DMS114 treated with DMSO at 0.1 percent for 48 hours (cell line): ENCODE measurements around the gene RPS6KA2.
"Not testable (repeated sequence)": the region's sequence is repeated elsewhere in the genome, so short reads cannot be mapped to it uniquely, and the experiment has no call there.

ENCODE experiments used
- DNase-seq: peaks from one replicate; lab custom pipeline; 2025; ENCODE audit not compliant: unreplicated experiment; lab: John Stamatoyannopoulos, UW

Gene RPS6KA2

DNA sequence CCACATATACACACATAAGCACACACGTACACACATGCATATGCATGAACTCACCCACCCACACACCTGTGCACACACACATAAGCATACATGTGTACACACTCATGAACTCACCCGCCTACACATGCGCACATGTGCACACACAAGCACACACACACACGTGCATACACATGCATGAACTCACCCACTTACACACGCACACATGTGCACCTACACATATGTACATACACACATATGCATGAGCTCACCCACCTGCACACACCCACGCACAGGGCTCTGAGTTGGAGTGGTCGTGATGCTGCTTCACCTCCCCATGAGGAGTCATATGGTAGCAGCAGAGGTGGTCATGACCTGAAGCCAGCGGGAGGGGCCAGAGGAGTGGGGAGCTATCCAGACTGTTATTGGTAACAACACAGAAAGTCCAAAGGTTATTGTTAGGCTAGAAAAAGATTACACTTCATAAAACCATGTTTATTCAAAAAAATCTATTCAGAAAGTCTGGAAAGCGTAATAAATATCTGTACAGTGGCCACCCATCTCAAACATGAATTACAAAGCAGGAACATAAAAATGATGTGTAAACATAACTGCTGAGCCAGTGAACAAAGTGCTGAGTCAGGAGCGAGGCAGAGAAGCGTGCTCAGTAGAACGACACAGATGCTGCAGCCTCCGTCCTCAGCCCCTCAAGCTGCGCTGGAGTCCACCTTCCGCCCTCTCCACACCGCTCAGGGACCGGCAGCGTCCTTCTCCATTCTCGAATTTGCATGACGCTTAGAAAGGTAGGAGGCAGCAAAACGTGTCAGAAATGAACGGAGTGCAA lies 217.9 kb downstream of the RPS6KA2 start:
- DNase-seq, result no peak

DNA sequence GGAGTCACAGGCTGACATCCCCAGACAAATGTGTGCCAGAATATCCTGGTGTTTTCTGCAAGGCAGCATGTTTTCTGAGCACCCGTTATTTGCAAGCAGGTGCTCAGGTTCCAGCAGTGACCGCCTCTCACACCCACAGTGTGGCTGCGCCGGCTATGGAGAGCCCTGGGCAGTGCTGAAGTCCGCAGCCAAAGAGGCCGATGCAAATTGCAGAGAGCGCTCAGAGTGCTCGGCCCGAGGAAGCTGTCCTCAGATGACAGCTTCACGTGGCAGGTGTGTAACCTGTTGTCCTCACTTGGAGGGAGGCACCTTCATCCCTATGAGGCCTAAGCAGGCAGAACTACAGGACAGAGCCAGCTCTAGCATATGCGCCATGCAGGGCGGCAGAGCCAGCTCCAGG lies 220.9 kb downstream of the RPS6KA2 start:
- DNase-seq, result no peak

DNA sequence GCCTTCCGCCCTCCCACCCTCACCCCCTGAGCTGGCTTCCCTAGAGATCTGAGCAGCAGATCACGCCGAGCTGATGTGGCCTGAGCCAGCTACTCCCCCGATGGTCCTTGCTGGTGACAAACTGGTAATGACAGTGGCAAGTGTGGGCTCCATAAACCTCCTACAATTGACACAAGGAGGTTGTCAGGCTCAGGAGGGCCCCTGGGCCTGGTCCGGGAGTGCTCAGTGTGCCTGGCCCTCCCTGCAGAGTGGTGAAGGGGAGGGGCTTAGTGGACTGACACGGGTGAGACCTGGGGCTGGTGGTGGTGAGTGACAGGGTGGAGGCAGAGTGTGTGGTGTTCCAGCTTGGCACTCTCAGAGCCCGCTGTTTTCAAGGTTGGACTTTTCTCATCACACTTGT lies 221.7 kb downstream of the RPS6KA2 start:
- no peak for DNase-seq

DNA sequence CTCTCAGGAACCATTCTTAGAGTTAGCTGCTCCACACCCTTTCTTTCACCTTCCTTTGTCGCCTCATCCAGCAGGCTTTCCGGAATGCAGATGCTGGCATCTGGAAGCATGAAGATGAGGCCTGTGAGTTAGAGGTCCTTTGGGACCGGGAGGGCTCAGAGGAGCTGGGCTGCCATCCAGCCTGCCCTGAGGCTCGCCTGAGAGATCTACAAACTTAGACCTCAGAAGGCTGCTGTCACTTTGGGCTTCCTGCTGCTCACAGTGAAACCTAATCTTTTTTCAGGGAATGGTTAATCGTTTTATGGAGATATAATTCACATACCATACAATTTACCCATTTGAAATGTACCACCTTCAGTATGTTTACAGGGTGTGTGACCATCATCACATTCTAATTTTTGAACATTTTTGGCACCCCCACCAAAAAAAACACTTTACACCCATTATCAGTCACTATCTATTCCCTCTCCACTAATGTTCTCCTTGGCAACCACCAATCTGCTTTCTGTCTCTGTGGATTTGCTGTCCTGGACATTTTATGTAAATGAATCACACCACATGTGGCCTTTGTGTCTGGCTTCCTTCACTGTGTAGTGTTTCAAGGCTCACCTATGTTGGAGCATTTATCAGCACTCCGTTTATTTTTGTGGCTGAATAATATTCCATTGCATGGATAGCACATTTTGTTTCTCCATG lies 224.3 kb downstream of the RPS6KA2 start:
- no peak for DNase-seq

DNA sequence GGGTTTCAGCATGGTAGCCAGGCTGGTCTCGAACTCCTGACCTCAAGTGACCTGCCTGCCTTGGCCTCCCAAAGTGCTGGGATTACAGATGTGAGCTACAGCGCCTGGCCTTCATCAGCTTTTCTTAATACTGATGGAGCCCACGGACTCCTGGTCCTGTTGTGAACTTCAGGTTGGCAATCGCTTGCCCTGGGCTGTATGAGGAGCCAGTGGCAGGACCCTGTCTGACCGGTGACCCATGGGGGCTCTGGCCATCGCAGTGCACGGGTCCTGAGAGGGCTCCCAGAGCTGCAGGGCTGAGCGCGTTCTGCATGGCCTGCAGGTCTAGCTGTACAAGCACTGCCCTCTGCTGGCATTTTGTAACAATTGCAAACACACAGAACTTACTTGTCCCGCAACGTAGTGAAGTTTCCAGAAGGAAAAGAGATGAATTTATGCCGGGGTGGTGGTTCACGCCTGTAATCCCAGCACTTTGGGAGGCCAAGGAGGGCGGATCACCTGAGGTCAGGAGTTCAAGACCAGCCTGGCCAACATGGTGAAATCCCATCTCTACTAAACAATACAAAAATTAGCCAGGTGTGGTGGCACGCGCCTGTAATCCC lies 226.3 kb downstream of the RPS6KA2 start:
- peak; percentile 12 for DNase-seq

DNA sequence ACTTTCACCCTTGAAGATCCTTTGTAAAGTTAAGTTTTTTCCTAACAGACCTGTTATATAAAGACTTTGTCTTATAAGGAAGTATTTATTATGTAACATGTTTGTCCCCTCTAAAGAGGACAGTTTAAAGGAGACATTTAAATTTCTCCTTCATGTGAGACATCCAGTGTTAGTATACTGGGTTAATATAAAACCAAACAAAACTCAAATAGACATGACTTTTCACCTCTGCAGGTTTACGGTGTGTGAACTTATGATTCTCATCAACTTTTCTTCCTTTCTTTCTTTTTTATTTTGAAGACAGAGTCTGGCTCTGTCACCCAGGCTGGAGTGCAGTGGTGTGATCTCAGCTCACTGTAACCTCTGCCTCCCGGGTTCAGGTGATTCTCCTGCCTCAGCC lies 226.9 kb downstream of the RPS6KA2 start:
- DNase-seq, result no peak

DNA sequence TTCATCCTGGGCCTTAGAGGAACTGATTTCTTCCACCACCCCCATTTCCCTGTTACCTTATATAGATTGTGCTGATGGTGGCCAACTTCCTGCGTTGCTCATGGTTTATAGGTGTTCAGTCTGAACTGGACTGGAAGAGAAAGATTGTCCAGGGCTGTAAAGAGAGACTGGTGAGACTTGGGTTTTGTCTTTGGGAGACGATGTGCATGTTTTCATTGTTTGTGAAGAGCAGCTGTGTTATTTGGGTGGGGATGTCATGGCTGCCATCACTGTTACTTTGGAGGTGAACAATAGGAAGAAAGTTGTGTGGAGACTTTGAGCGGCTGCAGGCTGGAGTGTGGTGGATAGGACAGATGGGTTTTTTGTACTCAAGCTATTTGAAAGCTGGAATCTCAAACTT lies 228.7 kb downstream of the RPS6KA2 start:
- DNase-seq, result no peak

DNA sequence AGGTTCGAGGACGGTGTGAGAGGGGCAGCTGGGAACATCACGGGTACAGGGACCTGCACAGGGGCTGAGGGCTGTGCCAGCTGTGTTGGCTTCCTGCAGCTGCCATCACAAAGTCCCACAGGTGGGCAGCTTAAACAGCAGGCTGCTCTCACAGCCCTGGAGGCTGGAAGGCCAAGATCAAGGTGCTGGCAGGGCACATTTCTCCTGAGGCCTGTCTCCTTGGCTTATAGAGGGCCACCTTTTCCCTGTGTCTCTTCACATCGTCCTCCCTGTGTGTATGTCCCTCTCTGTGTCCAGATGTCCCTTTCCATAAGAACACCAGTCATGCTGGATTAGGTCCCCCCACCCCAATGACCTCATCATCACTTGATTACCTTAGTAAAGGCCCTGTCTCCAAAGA lies 229.2 kb downstream of the RPS6KA2 start:
- DNase-seq, result no peak

DNA sequence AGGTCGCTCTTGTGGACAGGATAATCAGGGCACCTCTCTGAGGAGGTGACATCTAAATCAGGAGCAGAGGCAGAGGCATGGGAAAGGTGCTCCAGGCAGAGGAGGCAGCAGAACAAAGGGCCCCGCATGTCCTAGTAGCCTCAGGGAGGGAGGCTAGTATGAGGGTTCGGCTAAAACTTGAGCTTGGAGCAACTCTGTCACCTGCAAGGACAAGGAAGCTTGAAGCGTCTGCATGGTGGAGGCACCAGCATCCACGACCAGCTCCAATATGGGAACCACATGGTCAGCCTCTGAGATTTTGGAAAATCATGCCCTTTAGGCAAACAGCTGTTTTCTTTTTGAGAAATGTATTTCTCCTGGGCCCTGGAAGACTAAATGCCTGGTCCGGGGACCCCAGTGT lies 231.3 kb downstream of the RPS6KA2 start:
- DNase-seq, result no peak

DNA sequence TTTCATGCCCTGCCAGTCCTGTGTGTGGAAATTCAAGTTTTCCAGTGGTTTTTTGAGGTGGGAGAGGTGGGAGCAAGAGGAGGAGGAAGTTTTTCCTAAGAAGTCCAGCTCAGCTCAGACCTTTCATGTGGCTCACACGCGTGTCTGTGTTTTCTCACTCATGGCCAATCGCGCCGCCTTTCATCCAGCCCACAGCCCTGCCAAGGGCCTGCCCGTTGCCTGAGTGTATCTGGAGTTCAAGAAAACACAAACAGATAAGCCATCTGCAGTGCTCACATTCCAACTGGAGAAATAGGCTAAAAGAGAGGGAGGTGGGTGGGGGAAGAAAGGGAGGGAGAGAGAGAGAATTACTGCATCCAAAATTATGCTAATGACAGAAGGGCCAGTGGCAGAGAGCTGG lies 231.7 kb downstream of the RPS6KA2 start:
- no peak for DNase-seq

DNA sequence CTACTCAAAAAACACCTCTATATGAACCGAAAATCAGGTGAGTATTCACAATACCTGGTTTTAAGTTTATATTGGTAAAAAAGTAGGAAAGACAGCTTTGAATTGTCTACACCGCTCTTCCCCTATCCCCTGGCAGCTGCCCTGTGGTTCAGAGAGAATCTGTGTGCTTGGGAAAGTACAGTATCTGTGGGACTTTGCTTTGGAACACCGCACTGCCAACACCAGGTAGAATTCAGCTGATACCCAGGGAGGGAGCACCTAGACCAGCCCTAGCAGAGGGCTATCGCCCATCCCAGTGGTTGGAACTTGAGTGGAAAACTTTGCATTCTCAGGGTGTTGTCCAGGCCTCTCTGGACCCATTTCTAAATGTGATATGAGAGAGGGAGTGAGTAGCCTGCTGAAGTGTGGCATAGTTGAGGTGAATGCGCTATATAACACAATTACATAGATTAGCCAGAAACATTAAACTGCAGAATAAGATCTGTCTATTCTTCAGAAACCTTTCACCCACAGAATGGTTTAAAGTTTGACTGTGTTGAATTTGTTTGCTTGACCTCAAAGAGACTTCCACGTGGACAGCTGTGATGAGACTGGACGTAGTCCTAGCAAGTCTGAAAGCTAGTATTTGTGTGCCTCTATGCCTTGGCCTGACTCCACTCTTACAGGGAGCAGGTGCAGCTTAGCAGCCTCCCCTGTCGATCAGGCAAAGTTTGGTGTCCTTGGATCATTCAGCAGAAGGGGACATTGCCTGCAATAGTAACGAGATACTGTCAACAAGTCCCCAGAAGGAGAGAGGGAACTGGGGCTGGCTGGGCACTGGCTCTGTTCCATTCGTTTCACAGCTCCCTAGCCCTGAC lies 232.8 kb downstream of the RPS6KA2 start:
- DNase-seq, result no peak

DNA sequence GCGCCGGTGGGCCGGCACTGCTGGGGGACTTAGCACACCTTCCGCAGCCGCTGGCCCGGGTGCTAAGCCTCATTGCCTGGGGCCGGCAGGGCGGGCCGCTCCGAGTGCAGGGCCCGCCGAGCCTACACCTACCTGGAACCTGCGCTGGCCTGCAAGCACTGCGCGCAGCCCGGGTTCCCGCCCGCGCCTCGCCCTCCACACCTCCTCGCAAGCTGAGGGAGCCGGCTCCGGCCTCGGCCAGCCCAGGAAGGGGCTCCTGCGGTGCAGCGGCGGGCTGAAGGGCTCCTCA lies 233.6 kb downstream of the RPS6KA2 start:
- no peak for DNase-seq

DNA sequence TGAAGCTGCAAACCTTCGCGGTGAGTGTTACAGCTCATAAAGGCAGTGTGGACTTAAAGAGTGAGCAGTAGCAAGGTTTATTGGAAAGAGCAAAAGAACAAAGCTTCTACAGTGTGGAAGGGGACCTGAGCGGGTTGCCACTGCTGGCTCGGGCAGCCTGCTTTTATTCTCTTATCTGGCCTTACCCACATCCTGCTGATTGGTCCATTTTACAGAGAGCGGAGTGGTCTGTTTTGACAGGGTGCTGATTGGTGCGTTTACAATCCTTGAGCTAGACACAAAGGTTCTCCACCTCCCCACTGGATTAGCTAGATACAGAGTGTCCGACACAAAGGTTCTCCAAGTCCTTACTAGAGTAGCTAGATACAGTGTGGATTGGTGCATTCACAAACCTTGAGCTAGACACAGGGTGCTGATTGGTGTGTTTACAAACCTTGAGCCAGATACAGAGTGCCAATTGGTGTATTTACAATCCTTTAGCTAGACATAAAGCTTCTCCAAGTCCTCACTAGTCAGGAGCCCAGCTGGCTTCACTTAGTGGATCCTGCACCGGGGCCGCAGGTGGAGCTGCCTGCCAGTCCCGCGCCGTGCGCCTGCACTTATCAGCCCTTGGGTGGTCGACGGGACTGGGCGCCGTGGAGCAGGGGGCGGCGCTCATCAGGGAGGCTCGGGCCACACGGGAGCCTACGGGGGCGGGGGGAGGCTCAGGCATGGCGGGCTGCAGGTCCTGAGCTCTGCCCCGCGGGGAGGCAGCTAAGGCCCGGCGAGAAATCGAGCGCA lies 234.1 kb downstream of the RPS6KA2 start:
- not testable (repeated sequence) for DNase-seq

DNA sequence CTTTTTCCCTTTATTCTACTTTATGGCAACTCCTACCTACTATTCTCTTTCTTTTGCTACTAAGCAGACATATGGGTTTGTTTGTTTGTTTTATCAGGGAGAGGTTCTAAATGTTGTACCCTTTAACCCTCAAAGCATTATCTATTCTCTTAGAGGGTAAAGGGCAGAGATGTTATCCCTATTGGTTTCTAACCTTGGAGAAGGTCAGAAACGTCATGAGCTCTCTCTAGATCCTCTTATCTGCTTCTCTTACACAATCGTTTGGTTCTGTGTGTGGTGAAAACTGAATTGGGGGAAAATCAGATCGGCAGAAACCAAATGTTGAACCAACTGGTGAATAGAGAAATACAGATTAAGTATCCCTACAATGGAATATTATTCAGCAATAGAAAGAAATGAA lies 237.9 kb downstream of the RPS6KA2 start:
- no peak for DNase-seq

DNA sequence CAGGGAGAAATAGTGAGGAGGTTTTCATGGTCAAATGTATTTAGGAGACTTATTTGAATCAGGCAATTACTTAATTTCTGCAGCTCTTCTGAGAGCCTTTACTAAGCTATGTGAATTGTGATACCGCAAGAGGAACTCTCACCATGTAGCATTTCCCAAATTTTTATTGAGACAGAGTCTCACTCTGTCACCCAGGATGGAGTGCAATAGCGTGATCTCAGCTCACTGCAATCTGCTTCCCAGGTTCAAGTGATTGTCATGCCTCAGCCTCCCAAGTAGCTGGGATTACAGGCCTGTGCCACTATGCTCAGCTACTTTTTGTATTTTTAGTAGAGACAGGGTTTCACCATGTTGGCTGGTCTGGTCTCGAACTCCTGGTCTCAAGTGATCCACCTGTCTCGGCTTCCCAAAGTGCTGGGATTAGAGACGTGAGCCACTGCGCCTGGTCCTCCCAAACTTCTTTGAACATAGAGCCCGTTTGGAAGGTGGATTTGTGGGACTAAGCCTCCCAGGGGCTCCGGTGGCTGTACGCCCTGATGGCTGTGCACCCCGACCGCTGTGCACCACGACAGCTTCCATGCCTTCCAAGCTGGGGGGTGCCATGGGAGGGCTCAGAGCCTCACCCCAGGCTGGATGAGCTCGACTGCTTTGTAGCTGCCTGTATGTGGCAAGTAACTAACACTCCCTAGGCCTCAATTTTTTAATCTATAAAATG lies 238.6 kb downstream of the RPS6KA2 start:
- no peak for DNase-seq

DNA sequence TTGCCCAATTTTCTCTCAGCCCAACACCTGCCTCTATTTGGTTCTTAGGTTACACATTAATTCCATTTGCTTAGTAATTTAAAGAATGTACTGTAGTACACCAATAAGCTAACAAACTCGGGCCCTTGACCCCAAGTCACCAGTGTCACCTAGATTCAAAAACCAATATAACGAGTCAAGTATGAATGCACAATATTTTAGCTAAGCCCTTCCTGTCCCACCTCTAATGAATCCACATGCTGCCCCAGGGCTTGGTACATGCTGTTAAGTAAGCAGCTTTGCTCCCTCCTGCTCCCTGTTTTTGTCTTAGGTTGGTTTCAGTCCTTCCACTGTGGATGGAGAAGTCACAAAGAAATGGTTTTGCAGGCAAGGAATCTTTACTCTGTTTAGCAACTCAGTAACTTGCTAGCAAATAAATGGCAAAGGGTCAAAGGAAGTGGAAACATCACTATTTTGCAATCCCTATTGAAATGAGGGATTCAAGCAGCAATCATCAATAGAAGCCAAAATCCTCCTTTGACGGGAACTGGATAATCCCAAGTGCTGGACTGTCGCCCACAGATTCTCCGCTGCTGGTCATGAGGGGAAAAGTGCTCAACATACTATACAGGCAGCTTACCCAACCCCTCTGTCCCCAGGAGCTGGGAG lies 239.3 kb downstream of the RPS6KA2 start:
- no peak for DNase-seq

DNA sequence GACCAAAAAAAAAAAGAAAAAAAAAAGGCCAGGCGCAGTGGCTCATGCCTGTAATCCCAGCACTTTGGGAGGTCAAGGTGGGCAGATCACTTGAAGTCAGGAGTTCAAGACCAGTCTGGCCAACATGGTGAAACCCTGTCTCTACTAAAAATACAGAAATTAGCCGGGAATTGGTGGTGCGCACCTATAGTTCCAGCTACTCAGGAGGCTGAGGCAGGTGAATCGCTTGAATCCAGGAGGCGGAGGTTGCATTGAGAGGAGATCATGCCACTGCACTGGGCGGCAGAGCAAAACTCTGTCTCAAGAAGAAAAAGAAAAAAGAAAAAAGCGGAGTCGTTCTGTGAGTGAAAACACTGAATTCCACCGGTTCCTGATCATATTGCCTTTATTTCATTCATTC lies 240.0 kb downstream of the RPS6KA2 start:
- DNase-seq, result not testable (repeated sequence)

DNA sequence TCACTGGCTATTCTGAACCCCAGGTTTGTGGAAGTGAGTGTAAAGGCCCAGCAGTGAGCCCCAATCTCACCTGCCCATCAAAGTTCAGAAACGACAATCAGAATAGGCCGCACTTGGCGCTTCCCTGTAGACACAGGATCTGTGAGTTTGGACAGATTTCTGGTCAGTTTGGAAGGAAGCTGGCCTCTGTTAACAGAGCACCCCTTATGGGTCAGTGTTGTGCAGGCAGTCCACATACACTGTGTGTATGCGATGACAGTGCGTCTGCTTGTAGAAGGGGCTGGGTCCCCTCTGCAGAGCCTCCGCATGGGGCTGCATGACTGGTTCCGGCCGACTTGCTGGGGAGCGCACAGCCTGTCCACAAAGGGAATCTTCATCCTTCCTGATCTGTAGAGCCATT lies 240.9 kb downstream of the RPS6KA2 start:
- no peak for DNase-seq

DNA sequence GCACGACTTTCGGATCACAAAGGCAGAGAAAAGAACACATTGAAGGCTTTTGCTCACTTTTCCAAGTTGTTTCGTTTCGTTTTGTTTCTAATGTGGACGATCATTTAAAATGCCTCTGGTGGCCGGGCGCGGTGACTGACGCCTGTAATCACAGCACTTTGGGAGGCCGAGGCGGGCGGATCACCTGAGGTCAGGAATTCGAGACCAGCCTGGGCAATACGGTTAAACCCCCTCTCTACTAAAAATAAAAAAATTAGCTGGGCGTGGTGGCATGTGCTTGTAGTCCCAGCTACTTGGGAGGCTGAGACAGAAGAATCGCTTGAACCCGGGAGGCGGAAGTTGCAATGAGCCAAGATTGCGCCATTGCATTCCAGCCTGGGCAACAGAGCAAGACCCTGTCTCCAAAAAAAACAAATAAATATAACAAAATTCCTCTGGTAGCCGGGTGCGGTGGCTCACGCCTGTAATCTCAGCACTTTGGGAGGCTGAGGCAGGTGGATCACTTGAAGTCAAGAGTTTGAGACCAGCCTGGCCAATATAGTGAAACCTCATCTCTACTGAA lies 243.2 kb downstream of the RPS6KA2 start:
- not testable (repeated sequence) for DNase-seq
